Stimulated activated naive CD4-positive, alpha-beta T cell (primary cell): Measurements from ENCODE around the gene ZBTB48.
"Not testable (repeated sequence)": the region's sequence is repeated elsewhere in the genome, so short reads cannot be mapped to it uniquely, and the experiment has no call there.

Experiments used
- DNase-seq, 6 experiments: peaks; one replicate each; lab custom pipeline; 2025; lab: John Stamatoyannopoulos, UW

ZBTB48 gene

DNA sequence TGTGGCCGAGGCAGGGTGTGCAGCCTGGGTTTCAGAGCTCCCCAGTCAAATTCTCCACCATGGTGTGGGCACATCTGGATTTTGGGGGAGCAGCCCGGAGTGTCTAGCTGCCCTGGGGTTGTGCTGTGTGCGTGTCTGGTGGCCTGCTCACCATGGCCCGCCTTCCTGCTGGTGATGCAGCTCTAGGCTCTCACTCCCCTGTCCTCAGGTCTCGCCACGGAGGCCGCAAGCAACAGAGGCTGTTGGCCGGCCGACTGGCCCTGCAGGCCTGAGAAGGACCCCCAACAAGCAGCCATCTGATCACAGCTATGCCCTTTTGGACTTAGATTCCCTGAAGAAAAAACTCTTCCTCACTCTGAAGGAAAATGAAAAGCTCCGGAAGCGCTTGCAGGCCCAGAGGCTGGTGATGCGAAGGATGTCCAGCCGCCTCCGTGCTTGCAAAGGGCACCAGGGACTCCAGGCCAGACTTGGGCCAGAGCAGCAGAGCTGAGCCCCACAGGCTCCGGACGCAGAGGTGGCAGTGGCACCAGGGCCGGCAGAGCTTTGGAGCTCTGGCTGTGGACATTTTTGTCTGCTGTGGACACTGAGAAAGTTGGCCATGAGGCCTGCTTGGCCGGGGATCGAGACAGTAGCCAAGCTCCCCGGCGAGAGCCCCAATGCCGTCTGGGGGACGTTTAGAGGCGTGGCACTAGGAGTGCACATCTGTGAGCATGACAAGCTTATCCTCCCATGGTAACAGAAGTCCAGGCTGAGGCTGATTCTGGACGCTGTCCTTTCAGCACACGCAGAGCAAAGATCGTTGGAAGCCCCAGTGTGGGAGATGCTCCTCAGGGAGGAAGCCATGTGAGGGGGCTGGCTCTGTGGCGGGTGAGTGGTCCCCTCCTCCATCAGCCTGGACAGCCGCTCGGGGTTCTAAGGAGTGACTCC, 53.1 kb downstream of the ZBTB48 start:
- no peak for DNase-seq

GRCh38 chr1:6634371-6635052, 54.7 kb downstream of the ZBTB48 start:
- DNase-seq: peak in 5 of 6 experiments; percentile 18 to 26 (median 22)

DNA sequence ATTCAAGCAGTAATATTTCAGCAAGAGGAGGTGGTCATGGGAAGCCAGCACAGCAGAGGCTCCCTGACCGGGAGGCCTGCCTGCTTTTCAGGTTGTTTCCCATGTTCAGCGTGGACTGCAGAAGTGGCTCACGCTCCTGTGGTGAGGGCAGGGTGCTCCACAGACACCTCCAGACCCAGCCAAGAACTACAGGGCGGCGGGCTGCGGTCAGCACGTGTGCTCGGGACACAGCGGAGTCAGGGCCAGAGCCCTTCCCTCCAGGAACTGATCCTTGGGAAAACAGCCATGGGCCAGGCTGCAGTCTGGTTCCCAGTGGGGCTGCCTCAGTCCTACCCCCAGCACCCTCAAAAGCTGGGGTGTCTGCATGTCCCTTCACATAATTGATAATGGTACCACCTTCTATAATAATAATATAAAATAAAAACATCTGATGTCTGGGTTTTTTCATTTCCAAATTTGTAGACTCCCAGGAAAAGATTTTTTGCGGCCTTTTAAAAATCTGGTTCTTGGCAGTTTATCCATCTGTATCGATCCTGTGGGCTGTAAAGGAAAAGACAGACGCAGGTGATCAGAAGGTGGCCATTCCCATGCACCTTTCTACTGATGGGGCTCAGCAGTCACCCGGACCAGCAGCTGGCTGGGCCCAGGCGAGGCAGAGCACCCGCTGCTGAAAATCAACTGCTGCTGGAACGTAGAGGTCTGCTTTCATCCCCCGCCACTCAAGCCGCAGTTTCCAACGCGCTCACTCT, 55.5 kb downstream of the ZBTB48 start:
- DNase-seq: no peak

- no peak for DNase-seq
Measured at GRCh38 chr1:6635910-6636760, 56.3 kb downstream of the ZBTB48 start.

DNA sequence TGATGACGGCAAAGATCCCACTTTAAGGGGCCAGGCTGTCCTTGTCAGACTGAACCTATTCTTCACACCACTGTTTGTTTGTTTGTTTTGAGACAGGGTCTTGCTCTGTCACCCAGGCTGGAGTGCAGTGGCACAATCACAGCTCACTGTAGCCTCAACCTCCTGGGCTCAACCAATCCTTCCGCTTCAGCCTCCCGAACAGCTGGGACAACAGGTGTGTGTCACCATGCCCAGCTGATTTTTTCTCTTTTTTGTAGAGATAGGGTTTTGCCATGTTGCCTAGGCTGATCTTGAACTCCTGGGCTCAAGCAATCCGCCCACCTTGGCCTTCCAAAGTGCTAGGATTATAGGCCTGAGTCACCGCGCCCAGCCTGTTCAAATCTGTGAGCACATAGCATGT, 57.0 kb downstream of the ZBTB48 start:
- not testable (repeated sequence) for DNase-seq

GRCh38 chr1:6637770-6638169, 58.0 kb downstream of the ZBTB48 start:
- no peak for DNase-seq

DNA sequence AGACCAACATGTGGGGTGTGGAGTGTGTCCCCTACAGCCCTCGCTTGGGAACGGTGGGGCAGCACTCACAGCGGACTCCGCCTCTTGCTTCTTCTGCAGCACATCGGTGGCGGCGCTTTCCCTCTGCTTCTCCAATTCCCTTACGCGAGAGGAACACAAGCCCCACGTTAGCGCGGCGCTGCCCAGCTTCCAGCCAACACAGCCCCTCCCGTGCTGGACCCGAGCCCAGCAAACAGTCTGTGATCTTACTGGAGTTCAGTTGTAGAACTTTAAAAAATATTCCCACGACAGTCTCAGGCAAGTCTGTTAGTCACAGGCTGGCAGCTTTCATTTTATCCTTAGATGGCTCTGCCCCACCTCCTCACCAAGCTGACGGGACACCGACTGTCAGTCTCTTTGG, 58.4 kb downstream of the ZBTB48 start:
- no peak for DNase-seq
